Astrocyte (in vitro differentiated cells and primary cell): ENCODE results near the gene DGCR2. TPM values are rescaled to one million over a fixed set of nuclear protein-coding genes. Genes with fewer than 3 reads are reported as not detected.
A peak's percentile ranks its signal among the peaks of the same experiment; 100 is the strongest.

ENCODE experiments used
- DNase-seq: peaks from one replicate; pipeline ENCODE4 v3.0.0-alpha.2; 2010; ENCODE audit warnings: low read depth
- FAIRE-seq: peaks from 2 replicates; lab custom pipeline; 2011; peaks lifted over from hg19 to GRCh38; lab: Jason Lieb, UNC
- H2AFZ ChIP-seq: 2 replicates; pipeline ENCODE4 v1.6.0; 2012; ENCODE audit warnings: low read depth, low read length, inconsistent platforms
- H3K27ac ChIP-seq: 2 replicates; pipeline ENCODE4 v1.5.1; 2011; ENCODE audit warnings: low read depth, low read length, inconsistent platforms
- H3K27me3 ChIP-seq: 2 replicates; pipeline ENCODE4 v1.6.0; 2011; ENCODE audit warnings: low read length, inconsistent platforms; ENCODE audit not compliant: insufficient read depth
- H3K36me3 ChIP-seq: 2 replicates; pipeline ENCODE4 v1.5.1; 2011; ENCODE audit warnings: low read length, inconsistent platforms; ENCODE audit not compliant: insufficient read depth
- H3K4me1 ChIP-seq: 2 replicates; pipeline ENCODE4 v1.5.1; 2011; ENCODE audit warnings: low read length, inconsistent platforms; ENCODE audit not compliant: insufficient read depth
- H3K4me2 ChIP-seq: 2 replicates; pipeline ENCODE4 v1.6.0; 2012; ENCODE audit warnings: low read length, inconsistent platforms
- H3K4me3 ChIP-seq: 2 replicates; pipeline ENCODE4 v1.5.1; 2011; ENCODE audit warnings: low read depth, mild to moderate bottlenecking, low read length, inconsistent platforms; ENCODE audit not compliant: insufficient read depth
- H3K79me2 ChIP-seq: 2 replicates; pipeline ENCODE4 v1.6.0; 2012; ENCODE audit warnings: mild to moderate bottlenecking, low read length, inconsistent platforms; ENCODE audit not compliant: insufficient read depth
- H3K9ac ChIP-seq: 2 replicates; pipeline ENCODE4 v1.6.0; 2012; ENCODE audit warnings: mild to moderate bottlenecking, low read length, inconsistent platforms
- H3K9me3 ChIP-seq: 2 replicates; pipeline ENCODE4 v1.5.1; 2012; ENCODE audit warnings: low read depth, mild to moderate bottlenecking, low read length, inconsistent platforms; ENCODE audit not compliant: insufficient read depth
- H4K20me1 ChIP-seq: 2 replicates; pipeline ENCODE4 v1.6.0; 2012; ENCODE audit warnings: low read length, inconsistent platforms; ENCODE audit not compliant: insufficient read depth
- H3K27ac Mint-ChIP-seq: one replicate; pipeline ENCODE4 v1.8.0; 2021; ENCODE audit warnings: mild to moderate bottlenecking, mixed read lengths; ENCODE audit not compliant: unreplicated experiment
- H3K27me3 Mint-ChIP-seq: one replicate; pipeline ENCODE4 v1.8.0; 2021; ENCODE audit warnings: low read depth, mixed read lengths; ENCODE audit not compliant: unreplicated experiment
- H3K36me3 Mint-ChIP-seq: one replicate; pipeline ENCODE4 v1.8.0; 2021; ENCODE audit warnings: low read depth, mixed read lengths; ENCODE audit not compliant: unreplicated experiment
- H3K4me1 Mint-ChIP-seq: one replicate; pipeline ENCODE4 v1.8.0; 2021; ENCODE audit warnings: low read depth, mixed read lengths; ENCODE audit not compliant: unreplicated experiment
- H3K4me3 Mint-ChIP-seq: one replicate; pipeline ENCODE4 v1.8.0; 2021; ENCODE audit warnings: mild to moderate bottlenecking, moderate library complexity, mixed read lengths; ENCODE audit not compliant: unreplicated experiment
- H3K9me3 Mint-ChIP-seq: one replicate; pipeline ENCODE4 v1.8.0; 2021; ENCODE audit warnings: mild to moderate bottlenecking, mixed read lengths; ENCODE audit not compliant: unreplicated experiment
- EZH2 ChIP-seq: IDR thresholded peaks from 2 replicates; pipeline ENCODE4 v1.6.1; 2012; ENCODE audit warnings: mild to moderate bottlenecking, low read length, inconsistent platforms; ENCODE audit not compliant: insufficient read depth
- total RNA-seq: library from RNA; stranded (reverse); gene quantifications from 2 replicates; pipeline ENCODE4 v1.2.1, GENCODE V29; 2021
- TF ChIP-seq, protein P1 (sequence below): IDR thresholded peaks from 2 replicates; pipeline ENCODE4 v1.5.1; 2011; ENCODE audit warnings: low read depth, mild to moderate bottlenecking, inconsistent platforms, low read length, moderate library complexity; ENCODE audit not compliant: insufficient read depth

Gene DGCR2
- total RNA-seq, 1 donor from 2014 or later: 49.4 TPM

DNA sequence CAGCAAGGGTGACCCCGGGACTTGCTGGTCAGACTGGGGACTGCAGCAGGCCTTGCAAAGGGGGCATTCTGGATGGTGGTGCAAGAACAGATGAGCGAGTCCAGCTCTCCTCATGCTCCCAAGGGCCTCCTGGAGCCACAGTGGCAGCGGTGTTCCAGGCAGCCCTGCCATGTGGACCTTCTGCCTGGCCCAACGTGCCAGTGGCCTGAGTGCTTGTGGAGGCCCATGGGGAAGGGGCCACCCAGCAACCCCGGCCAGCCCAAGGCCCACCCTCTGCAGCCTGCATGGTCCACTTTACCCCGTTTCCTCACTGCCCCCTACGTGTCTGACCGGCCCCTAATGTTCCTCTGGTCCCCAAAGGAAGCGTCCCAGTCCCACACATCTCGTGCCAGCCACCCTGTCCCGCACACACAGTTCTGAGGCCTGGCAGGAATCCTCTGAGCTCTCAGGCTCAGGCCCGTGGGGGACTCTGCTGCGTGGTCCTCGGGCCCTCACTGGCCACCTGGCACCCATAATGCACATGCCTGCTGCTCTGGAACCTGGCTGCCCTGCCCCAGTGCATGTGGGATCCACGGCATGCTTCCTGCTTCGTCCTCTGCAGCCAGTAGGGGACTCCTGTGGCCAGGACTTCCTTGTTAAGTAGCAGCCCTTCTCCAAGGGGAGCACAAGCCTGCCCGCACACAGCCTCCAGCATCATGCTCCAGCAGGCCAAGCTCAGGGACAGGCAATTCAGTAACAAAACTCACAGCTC is 85.5 kb downstream of the DGCR2 start:
- peaks cover 2% of the 10 kb centered on the region for H3K36me3 ChIP-seq

DNA sequence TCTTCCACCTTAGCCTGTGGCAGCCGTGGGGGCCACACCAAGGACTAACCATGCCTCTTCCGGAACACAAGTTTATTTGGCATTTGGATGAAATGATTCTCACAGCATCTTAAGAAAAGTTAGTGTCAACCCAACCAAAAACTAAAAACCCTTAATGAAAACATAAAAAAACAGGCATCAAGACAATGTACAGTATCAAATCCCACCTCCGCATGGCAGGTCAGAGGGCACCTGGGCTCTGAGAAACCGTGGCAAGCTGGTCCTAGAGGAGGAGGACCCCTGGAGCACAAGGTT is 86.0 kb downstream of the DGCR2 start:
- FAIRE-seq (no peak), DNase-seq (no peak)
- H3K4me1 Mint-ChIP-seq: no peaks in the 10 kb centered on the region
- Histone ChIP-seq H3K9me3 (no peaks in the 10 kb centered on the region), H3K36me3 (peaks cover 2% of the 10 kb centered on the region), H3K79me2 (no peaks in the 10 kb centered on the region), H3K9ac (no peak overlapping the region), H2AFZ (no peak overlapping the region), H3K27me3 (no peaks in the 10 kb centered on the region), H3K27ac (no peak overlapping the region), H3K4me1 (no peaks in the 10 kb centered on the region), H3K4me3 (no peak overlapping the region), H4K20me1 (peaks cover 12% of the 10 kb centered on the region), H3K4me2 (no peak overlapping the region)
- no peaks in the 10 kb centered on the region for H3K9me3 Mint-ChIP-seq
- peaks cover 13% of the 10 kb centered on the region for H3K27me3 Mint-ChIP-seq
- peak overlapping the region; percentile 58 for H3K27ac Mint-ChIP-seq
- TF ChIP-seq, protein P1, sequence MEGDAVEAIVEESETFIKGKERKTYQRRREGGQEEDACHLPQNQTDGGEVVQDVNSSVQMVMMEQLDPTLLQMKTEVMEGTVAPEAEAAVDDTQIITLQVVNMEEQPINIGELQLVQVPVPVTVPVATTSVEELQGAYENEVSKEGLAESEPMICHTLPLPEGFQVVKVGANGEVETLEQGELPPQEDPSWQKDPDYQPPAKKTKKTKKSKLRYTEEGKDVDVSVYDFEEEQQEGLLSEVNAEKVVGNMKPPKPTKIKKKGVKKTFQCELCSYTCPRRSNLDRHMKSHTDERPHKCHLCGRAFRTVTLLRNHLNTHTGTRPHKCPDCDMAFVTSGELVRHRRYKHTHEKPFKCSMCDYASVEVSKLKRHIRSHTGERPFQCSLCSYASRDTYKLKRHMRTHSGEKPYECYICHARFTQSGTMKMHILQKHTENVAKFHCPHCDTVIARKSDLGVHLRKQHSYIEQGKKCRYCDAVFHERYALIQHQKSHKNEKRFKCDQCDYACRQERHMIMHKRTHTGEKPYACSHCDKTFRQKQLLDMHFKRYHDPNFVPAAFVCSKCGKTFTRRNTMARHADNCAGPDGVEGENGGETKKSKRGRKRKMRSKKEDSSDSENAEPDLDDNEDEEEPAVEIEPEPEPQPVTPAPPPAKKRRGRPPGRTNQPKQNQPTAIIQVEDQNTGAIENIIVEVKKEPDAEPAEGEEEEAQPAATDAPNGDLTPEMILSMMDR: no peak
- TF ChIP-seq EZH2: no peak
- H3K36me3 Mint-ChIP-seq: peaks cover 7% of the 10 kb centered on the region
- H3K4me3 Mint-ChIP-seq: no peak overlapping the region

More for the DNA sequence above, 85.5 kb downstream of the DGCR2 start:
- Histone ChIP-seq H3K27me3 (no peaks in the 10 kb centered on the region), H3K27ac (no peak overlapping the region), H3K9me3 (no peaks in the 10 kb centered on the region), H3K4me2 (no peak overlapping the region), H2AFZ (no peak overlapping the region), H4K20me1 (peaks cover 13% of the 10 kb centered on the region), H3K79me2 (no peaks in the 10 kb centered on the region), H3K4me3 (no peak overlapping the region), H3K4me1 (no peaks in the 10 kb centered on the region), H3K9ac (no peak overlapping the region)
- H3K36me3 Mint-ChIP-seq: peaks cover 10% of the 10 kb centered on the region
- no peak for DNase-seq
- H3K27ac Mint-ChIP-seq: no peak overlapping the region
- FAIRE-seq: no peak
- H3K9me3 Mint-ChIP-seq: no peaks in the 10 kb centered on the region
- no peaks in the 10 kb centered on the region for H3K4me1 Mint-ChIP-seq
- no peak overlapping the region for H3K4me3 Mint-ChIP-seq
- no peak for TF ChIP-seq EZH2
- TF ChIP-seq, protein P1: no peak
- H3K27me3 Mint-ChIP-seq: peaks cover 8% of the 10 kb centered on the region
